Measurements from ENCODE around the gene DAND5. TPM values are rescaled to one million over a fixed set of nuclear protein-coding genes. Genes with fewer than 3 reads are reported as not detected.

DAND5 gene
- total RNA-seq, 1 experiment from 2014 or later: not detected

GRCh38 chr19:12997967-12998940 lies 28.9 kb downstream of the DAND5 start:
- Mint-ChIP-seq H3K4me1 (ENCODE audit: insufficient read depth, unreplicated experiment) (peaks cover 9% of the 10 kb centered on the region), H3K9me3 (ENCODE audit: unreplicated experiment) (no peaks in the 10 kb centered on the region), H3K36me3 (ENCODE audit: insufficient read depth, unreplicated experiment) (peaks cover 16% of the 10 kb centered on the region), H3K27me3 (ENCODE audit: insufficient read depth, unreplicated experiment) (no peaks in the 10 kb centered on the region), H3K4me3 (ENCODE audit: unreplicated experiment) (peak overlapping the region; percentile 0), H3K27ac (ENCODE audit: low read depth, unreplicated experiment) (no peak overlapping the region)
- no peak for TF ChIP-seq CTCF (IDR thresholded peaks at IDR 0.05; ENCODE audit: unreplicated experiment)
- DNase-seq (ENCODE audit: unreplicated experiment): no peak
- BruUV-seq (replicated peaks): no TSS peak
- ChIA-PET CTCF (interaction anchor here (0.6 to 2.9 kb wide), 5 partner anchors 21 to 64 kb away, joined by 3 to 20 read pairs (median 4); no protein-coding TSS in a partner anchor), POLR2A (interaction anchor here (0.7 to 2.4 kb wide), 2 partner anchors 15 to 638 kb away, joined by 4 to 11 read pairs; no protein-coding TSS in a partner anchor)
- intact Hi-C loops (cut with micrococcal nuclease): no loop called here

GRCh38 chr19:13001166-13001501 lies 31.8 kb downstream of the DAND5 start:
- no peak overlapping the region for H3K4me3 Mint-ChIP-seq (ENCODE audit: unreplicated experiment)
- no peaks in the 10 kb centered on the region for H3K27me3 Mint-ChIP-seq (ENCODE audit: insufficient read depth, unreplicated experiment)
- POLR2A ChIA-PET: no interaction called here
- no peak overlapping the region for H3K27ac Mint-ChIP-seq (ENCODE audit: low read depth, unreplicated experiment)
- intact Hi-C loops (cut with micrococcal nuclease): no loop called here
- H3K36me3 Mint-ChIP-seq (ENCODE audit: insufficient read depth, unreplicated experiment): peaks cover 16% of the 10 kb centered on the region
- CTCF ChIA-PET: interaction anchor here (2.9 kb wide), 1 partner anchor 61 kb away, joined by 20 read pairs; no protein-coding TSS in a partner anchor
- H3K9me3 Mint-ChIP-seq (ENCODE audit: unreplicated experiment): no peaks in the 10 kb centered on the region
- no peak for TF ChIP-seq CTCF (IDR thresholded peaks at IDR 0.05; ENCODE audit: unreplicated experiment)
- peaks cover 4% of the 10 kb centered on the region for H3K4me1 Mint-ChIP-seq (ENCODE audit: insufficient read depth, unreplicated experiment)
- no peak for DNase-seq (ENCODE audit: unreplicated experiment)
- BruUV-seq (replicated peaks): no TSS peak

GRCh38 chr19:13001502-13002165 lies 32.3 kb downstream of the DAND5 start:
- H3K27ac Mint-ChIP-seq (ENCODE audit: low read depth, unreplicated experiment): no peak overlapping the region
- TF ChIP-seq CTCF (IDR thresholded peaks at IDR 0.05; ENCODE audit: unreplicated experiment): no peak
- ChIA-PET CTCF (interaction anchor here (1.7 kb wide), 1 partner anchor 36 kb away, joined by 8 read pairs; no protein-coding TSS in a partner anchor), POLR2A (interaction anchor here (0.6 to 1.0 kb wide), 2 partner anchors 22 to 82 kb away, joined by 3 to 4 read pairs; no protein-coding TSS in a partner anchor)
- peaks cover 16% of the 10 kb centered on the region for H3K36me3 Mint-ChIP-seq (ENCODE audit: insufficient read depth, unreplicated experiment)
- BruUV-seq (replicated peaks): no TSS peak
- H3K4me1 Mint-ChIP-seq (ENCODE audit: insufficient read depth, unreplicated experiment): peaks cover 4% of the 10 kb centered on the region
- intact Hi-C loops (cut with micrococcal nuclease): no loop called here
- DNase-seq (ENCODE audit: unreplicated experiment): no peak
- H3K4me3 Mint-ChIP-seq (ENCODE audit: unreplicated experiment): no peak overlapping the region
- no peaks in the 10 kb centered on the region for H3K9me3 Mint-ChIP-seq (ENCODE audit: unreplicated experiment)
- H3K27me3 Mint-ChIP-seq (ENCODE audit: insufficient read depth, unreplicated experiment): no peaks in the 10 kb centered on the region

Measured in MCF 10A (cell line).